NCI-H2107 treated with DMSO at 0.1 percent for 48 hours (cell line): Measurements from ENCODE around the gene PCMTD2.

Experiments
- DNase-seq: peaks from one replicate; lab custom pipeline; 2025; ENCODE audit not compliant: unreplicated experiment; lab: John Stamatoyannopoulos, UW

The PCMTD2 gene

DNA sequence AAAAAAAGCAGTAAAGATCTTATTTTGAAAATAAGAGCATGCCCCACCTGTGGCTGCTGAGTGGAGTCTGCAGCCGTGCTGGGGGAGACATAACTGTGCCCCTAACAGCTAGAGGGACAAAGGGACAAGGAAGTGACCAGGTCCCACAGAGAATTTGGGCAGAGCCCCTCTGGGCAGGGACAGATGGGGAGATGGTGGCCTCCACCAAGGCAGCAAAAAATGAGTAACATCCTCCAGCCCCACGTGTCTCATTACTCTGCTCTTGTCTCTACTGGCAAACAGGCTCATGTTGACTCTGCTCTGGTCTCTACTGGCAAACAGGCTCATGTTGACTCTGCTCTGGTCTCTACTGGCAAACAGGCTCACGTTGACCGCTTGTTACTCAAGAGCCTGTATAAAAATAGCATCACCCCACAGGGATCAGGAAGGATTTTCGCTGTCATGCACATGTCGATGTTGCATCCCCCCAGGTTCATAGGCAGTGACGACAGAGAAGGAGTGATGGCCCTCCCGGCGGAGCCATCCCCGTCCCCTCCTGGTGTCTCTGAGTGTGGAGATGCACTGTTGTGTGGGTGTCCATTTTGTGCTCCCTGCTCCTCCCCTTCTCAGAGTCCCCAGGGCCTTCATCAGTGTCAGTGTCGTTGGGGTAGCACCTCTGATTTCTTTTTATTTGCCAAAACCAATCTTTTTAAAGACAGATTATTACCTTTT, 17.3 kb upstream of the PCMTD2 start:
- DNase-seq = no peak

DNA sequence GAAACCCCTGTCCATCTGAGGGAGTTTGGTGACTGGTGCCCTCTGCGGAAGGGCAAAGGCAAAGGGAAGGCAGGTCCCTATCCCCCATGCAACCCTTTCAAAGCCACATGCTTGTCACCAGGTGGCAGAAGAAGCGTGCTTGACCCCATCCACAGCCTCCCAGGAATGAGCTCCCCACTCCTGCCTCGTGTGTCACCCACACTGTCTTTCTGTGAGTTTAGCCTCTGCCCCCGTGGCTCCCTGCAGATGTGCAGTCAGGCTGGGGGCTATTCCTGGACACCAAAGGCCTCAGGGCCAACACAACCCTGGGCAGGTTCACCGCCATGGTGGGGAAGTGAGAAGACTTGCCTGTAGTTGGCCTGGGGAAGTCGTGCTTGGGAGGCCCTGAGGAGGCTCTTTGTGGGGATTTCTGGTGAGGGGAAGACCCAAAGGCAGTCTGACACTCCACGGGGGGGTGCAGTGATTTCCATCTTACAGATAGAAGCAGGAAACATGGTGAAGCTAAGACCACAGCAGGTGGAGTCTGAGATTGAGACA, 16.6 kb upstream of the PCMTD2 start:
- DNase-seq = no peak

- no peak for DNase-seq
Measured at GRCh38 chr20:64239449-64240242, 15.9 kb upstream of the PCMTD2 start.

- no peak for DNase-seq
Measured at GRCh38 chr20:64240243-64241015, 15.1 kb upstream of the PCMTD2 start.

DNA sequence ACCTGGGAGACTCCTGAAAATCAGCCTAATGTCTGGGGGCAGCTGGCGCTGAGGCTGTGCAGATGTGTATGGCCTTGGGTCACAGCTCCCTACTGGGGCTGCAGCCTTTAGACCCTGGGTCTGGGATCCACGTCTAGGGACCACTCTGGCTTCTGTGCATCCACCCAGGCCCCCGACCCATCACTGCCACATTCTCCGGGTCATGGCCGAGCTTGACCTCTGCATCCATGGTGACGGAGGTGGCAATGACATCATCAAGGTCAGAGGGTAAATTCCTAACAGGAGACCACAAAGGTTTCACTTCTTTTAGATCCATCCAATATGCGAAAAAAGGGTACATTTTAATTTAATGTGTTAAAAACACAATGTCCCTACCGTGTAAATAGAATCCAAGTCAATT, 14.5 kb upstream of the PCMTD2 start:
- no peak for DNase-seq

GRCh38 chr20:64242003-64242796, 13.3 kb upstream of the PCMTD2 start:
- DNase-seq = no peak

DNA sequence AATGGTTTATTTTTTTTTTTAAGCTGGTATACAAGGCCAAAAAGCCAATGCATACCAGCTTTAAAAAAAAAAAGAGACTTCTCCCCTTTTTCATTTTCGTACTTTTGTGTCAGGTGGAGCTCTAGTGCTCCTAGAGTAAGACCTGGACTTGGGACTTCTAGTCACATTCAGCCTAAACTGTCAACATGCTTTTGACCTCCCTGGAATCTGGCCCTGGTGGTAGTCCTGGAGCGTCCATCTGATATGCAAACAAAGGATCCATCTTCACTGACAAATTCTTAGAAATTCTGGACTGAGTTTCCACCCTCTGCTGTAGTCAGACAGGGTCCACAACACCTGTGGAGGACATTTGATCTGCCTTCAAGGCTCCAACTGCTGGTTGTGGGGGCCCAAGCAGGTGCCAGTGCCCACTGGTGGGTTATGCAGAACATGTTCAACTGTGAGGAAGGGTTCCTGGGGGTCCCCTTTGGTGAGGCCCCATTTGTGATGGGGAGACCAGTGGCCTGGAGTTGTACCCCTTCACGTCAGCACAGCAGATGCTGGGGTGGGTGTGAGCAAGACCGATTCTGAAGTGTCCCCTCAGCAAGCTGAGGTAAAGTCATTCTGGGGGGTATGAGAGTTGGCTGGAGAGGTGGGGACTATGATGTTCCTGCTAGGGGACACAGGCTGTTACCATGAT, 12.6 kb upstream of the PCMTD2 start:
- no peak for DNase-seq

DNA sequence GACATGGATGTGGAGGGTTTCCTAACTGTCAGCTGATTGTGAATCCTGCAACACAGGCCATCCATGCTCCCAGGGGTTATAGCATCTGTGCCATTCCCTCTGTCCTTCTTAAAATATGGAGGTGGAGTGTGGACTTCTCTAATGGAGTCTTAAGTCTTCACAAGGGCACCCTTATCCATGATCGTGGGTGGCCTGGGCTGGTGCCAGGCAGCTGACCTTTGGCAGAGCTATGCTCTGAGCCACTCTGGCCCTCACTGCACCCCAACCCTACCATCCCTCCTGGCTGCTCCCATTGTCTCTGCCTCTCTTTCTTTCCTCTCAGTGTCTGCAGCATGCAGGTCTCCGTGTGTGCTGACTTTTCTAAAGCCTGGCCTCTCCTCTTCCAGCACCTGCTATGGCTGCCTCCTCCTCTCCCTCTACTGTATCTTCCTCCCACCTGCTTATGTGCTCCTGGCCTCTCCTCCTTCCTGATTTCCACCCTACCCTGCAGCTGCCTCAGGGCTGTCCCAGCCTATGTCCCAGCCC, 11.2 kb upstream of the PCMTD2 start:
- DNase-seq = no peak

DNA sequence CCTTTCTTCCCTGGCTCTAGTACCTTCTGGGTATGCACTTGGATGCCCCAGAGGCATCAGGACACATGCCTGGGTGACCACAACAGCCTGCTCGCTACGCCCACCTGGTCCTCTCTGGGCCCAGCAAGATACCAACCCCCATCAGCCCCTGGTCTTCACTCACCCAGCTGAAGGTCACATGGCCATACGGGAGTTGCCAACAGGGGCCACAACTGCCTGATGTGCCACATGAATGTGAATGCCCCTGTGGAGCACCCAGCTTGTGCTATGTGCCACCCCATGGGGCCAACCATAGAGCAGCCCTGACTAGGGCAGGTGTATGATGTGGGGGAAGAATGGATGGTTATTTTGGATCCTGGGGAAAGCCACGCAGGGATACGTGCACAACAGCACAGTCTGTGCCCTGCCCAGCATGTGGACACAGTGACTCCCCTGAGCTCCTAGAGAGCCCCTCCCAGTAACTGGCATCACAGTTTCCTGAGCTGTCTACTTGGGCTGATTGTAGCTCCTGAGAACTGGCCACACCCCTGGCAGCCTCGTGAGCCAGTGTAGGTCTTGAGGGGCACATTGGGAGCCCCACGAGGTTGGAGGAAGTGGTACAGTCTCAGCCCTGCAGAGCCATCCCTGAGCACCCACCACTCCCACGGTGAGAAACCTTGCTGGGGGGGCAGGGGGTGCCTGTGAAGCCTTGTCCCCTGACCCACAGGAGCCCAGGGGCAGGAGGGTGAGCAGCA, 10.5 kb upstream of the PCMTD2 start:
- no peak for DNase-seq

DNA sequence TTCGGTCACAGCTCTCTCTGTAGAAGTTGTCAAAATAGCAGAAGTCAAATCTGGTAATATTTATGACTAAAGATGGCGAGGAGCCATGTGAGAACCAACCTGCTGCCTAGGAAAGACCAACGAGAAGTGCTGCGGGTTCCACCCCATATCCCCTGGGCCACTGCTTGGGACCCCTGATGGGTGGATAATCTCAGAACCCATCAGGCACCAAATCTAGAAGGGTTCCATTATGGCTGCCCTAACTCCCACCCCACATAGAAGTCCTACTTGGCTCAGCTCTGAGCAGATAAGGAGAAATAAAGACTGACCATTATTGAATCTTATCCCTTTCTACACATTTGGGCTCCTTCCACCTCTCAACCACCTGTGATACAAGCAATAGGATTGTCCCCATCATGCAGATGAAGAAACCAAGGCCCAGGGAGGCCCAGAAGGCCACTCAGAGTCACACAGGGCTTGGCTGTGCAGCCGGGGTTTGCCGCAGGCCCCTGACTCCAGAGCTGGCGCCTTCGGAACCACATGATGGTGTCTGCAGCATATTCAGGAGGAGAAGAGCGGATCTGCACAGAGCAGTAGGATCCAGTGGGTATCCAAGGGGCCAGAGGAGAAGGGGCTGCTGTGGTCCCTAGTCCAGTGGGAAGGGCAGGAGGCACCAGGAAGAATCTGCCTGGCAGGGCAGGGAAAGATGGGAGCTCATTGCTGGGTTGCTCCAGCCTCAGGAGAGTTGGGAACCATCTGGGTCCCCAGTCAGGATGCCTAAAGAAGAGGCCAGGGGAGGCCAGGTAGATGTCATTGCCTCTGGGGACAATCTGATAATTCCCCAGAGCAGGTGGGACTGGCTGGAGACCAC, 9.6 kb upstream of the PCMTD2 start:
- DNase-seq = no peak

DNA sequence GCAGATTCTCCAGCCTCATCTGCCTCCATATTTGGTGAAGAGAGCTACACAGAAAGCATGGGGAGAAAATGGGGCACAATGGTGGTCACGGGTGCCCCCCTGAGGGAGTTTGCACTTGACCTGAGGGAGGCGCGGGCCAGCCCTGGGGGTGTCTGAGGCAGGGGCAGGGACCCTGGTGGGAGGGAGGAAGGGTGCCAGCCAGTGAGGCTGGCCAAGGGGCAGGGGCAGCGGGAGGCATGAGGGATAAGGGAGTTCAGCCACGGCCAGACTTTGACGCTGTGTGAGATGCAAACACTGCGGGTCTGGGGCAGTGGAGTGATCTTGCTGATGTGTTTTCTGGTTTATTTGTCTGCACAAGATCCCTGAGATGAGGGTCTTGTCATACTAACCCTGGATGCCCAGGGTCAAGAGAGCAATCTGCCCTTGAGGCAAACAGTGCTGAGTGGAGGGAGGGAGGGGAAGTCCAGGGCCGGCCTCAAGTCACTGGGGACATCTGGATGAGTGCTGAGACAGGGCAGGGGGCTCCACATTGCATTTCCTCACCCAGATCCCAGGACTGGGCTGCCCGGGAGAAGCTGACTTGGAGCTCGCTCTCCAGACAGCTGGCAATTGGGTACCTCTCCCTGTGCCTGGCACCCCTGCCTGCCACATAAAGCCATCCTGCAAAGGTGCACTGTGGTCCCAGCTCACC, 8.8 kb upstream of the PCMTD2 start:
- no peak for DNase-seq

- no peak for DNase-seq
Measured at GRCh38 chr20:64247307-64247618, 8.3 kb upstream of the PCMTD2 start.

DNA sequence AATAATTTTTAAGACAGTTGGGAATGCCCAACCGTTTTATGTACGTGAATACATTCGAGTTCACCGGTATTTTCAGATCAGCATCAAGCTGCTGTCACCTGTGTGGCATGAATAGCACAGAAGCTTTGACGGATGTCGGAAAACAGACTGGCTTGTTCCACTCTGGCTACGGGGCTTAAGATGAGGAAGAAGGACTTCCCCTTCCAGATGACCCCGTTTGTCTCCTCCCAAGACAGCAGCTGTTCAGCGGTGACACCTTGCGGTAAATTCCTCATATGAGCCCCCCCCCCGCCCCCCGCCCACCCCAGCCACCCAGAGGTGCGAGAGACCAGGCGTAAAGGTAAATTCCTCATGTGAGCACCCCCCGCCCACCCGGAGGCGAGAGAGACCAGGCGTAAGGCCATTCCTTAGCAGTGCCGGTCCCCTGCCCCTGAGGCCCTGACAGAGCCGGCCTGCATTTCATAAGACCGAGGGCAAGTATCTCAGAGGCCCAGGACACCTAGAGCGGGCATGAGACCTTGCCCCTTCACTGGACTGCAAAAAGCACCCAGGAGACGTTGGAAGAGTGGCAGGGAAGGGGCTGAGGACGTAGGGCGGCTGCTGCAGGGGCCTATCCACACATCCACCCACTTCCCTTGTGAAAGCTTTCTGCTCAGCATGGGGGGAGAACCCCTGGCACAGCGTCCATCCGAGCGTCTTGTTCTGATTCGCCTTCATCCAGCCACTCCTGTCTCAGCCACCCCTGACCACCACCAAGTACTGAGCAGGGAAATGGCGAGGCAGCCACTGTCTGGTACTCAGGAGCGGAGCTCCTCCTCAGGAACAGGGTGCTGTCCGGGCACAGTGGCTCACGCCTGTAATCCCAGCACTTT, 7.3 kb upstream of the PCMTD2 start:
- DNase-seq = no peak

DNA sequence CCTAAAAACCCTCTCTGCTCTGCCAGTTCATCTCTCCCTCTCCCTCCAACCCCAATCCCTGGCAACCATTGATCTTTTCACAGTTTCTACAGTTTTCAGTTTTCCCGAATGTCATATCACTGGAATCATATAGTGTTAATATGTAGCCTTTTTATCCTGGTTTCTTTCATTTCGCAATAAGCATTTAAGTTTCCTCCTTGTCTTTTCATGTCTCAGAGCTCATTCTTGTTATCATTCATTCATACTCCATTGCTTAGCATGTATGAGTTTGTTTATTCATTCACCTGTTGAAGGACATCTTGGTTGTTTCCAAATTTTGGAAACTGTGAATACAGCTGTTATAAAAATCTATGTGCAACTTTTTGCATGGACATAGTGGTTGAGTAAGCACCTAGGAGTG, 5.5 kb upstream of the PCMTD2 start:
- DNase-seq = no peak

DNA sequence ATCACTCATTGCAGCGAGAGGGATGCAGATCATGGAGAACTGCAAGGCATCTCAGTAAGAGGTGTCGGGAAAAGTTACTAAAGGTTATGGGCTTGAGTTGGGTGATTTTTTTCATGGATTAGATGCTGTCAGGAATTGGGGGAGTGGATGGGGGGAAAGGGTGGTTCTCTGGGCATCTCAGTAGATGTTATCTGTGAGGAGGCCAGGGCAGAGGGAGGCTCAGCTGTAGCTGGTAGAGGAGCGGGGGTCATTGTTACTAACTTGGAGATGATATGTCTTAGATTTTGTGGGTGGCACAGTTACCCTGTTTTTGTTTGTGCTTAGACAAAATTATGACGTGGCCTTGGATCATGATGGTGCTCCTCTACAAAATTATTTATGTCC, 2.6 kb upstream of the PCMTD2 start:
- no peak for DNase-seq

DNA sequence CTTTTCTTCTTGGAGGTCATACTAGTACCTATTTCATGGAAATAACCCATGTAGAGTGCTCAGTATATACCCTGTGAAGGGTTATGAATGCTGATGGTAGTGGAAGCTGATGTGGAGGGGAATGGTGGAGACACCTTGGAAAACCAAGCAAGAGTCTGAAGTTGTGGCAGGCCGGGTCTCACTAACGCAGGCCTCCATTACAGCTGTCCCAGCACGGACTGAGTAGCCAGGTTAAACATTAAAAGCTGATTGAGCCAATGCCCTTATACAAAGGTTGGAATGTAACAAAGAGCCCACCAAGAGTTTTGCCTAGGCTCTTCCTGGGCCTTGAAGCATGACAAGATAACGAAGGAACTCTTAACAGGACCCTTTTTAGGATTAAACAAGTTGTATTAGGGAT, 2.1 kb upstream of the PCMTD2 start:
- DNase-seq = no peak

GRCh38 chr20:64254156-64254555, 1.4 kb upstream of the PCMTD2 start:
- no peak for DNase-seq
